ENCODE data around the gene ZNF738.
"Not testable (repeated sequence)": the region's sequence is repeated elsewhere in the genome, so short reads cannot be mapped to it uniquely, and the experiment has no call there.

The ZNF738 gene

DNA sequence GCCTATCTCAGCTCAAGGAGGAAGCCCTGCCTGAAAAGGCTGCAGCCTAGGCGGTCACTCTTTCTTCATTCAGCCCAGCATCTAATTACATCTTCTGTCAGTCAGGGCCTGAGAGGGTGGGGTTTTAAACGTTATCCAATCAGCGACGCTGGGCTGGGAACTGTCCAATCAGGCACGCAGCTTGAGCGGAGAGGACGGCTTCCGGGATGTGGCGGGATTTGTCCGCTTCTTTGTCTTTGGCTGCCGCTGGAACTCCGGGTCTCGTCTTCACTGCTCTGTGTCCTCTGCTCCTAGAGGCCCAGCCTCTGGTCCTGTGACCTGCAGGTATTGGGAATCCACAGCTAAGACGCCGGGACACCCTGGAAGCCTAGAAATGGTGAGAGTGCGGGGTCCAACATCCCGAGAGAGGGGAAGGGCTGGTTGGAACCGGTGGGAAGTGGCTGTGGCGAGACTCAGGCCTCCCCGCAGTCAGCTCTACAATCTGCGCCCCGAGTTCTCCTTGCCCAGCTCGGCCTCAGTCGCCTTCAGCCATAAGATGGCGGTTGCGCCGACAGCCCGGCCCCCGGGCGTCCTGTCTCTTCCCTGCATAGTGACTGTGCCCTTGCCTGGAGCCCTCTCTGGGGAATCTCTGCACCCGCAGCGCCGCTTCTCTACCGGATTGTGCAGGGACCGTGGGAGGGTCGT is at the start of gene ZNF738:
Gene ZNF738, plus strand, starts transcription at position 233 of the 684 bp plus-strand sequence. Its CDS starts 141 bp downstream, at position 374.
- peak; percentile 87 for DNase-seq (ENCODE audit: low read depth)
- TF ChIP-seq, protein P1, sequence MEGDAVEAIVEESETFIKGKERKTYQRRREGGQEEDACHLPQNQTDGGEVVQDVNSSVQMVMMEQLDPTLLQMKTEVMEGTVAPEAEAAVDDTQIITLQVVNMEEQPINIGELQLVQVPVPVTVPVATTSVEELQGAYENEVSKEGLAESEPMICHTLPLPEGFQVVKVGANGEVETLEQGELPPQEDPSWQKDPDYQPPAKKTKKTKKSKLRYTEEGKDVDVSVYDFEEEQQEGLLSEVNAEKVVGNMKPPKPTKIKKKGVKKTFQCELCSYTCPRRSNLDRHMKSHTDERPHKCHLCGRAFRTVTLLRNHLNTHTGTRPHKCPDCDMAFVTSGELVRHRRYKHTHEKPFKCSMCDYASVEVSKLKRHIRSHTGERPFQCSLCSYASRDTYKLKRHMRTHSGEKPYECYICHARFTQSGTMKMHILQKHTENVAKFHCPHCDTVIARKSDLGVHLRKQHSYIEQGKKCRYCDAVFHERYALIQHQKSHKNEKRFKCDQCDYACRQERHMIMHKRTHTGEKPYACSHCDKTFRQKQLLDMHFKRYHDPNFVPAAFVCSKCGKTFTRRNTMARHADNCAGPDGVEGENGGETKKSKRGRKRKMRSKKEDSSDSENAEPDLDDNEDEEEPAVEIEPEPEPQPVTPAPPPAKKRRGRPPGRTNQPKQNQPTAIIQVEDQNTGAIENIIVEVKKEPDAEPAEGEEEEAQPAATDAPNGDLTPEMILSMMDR (conservative IDR thresholded peaks at IDR 0.05; ENCODE audit: low read depth, low read length) = peak; percentile 12
- H3K4me3 ChIP-seq (ENCODE audit: low read length) = peak within 1 kb of the TSS; percentile 93

DNA sequence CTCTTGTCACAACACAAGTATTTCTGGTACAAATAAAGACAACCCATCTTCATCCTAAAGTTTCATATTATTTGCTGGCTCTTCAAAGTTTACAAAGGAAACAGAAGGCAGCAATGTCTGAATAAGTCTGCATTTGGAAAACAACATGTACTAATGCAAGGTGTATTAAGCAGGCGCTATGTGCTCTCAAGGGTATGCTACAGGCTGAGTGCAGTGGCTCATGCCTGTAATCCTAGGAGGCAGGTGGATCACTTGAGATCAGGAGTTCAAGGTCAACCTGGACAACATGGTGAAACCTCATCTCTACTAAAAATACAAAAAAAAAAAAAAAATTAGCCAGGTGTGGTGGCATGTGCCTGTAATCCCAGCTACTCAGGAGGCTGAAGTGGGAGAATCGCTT is 46.0 kb upstream of the ZNF738 start:
- not testable (repeated sequence) for H3K4me3 ChIP-seq (ENCODE audit: low read length); DNase-seq (ENCODE audit: low read depth)

- H3K4me3 ChIP-seq (ENCODE audit: low read length) = no peak overlapping the region
- TF ChIP-seq, protein P1 (conservative IDR thresholded peaks at IDR 0.05; ENCODE audit: low read depth, low read length) = no peak
- no peak for DNase-seq (ENCODE audit: low read depth)
Observed at GRCh38 chr19:21314676-21315075, 44.1 kb upstream of the ZNF738 start.

- no peak overlapping the region for H3K4me3 ChIP-seq (ENCODE audit: low read length)
- no peak for DNase-seq (ENCODE audit: low read depth)
- TF ChIP-seq, protein P1 (conservative IDR thresholded peaks at IDR 0.05; ENCODE audit: low read depth, low read length) = no peak
Observed at GRCh38 chr19:21317821-21318220, 41.0 kb upstream of the ZNF738 start.

- no peak for DNase-seq (ENCODE audit: low read depth)
- H3K4me3 ChIP-seq (ENCODE audit: low read length) = no peak overlapping the region
- TF ChIP-seq, protein P1 (conservative IDR thresholded peaks at IDR 0.05; ENCODE audit: low read depth, low read length) = no peak
Observed at GRCh38 chr19:21321134-21321533, 37.7 kb upstream of the ZNF738 start.

GRCh38 chr19:21321996-21322395 is 36.8 kb upstream of the ZNF738 start:
- H3K4me3 ChIP-seq (ENCODE audit: low read length) = no peak overlapping the region
- DNase-seq (ENCODE audit: low read depth) = no peak
- TF ChIP-seq, protein P1 (conservative IDR thresholded peaks at IDR 0.05; ENCODE audit: low read depth, low read length) = no peak

DNA sequence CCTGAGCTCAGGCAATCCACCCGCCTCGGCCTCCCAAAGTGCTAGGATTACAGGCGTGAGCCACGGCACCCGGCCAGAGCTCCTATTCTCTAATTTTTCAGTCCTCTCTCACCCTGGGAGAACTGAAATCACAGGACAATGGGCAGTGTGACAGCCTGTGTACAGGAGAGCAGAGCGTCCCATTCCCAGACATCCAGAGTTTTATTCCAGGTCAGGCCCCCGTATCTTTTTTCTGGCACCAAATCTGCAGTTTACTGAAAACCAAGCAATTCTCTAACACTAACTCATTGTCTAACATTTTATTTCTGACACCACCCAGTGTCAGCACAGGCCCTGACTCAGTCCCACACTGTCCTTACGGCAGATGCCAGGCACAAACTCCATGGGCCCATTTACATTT is 36.3 kb upstream of the ZNF738 start:
- DNase-seq (ENCODE audit: low read depth) = peak; percentile 48
- TF ChIP-seq, protein P1 (conservative IDR thresholded peaks at IDR 0.05; ENCODE audit: low read depth, low read length) = no peak
- H3K4me3 ChIP-seq (ENCODE audit: low read length) = no peak overlapping the region

Data from retinal pigment epithelial cell (primary cell).